GM12873 (cell line): ENCODE results near the gene CCSER1.

Experiments used
- TF ChIP-seq, protein P1 (sequence below): IDR thresholded peaks from 2 replicates; pipeline ENCODE4 v1.5.1; 2012; ENCODE audit warnings: low read depth, mild to moderate bottlenecking, moderate library complexity, low read length, control low read depth; ENCODE audit not compliant: insufficient read depth; ENCODE audit errors: missing control alignments

The CCSER1 gene

DNA sequence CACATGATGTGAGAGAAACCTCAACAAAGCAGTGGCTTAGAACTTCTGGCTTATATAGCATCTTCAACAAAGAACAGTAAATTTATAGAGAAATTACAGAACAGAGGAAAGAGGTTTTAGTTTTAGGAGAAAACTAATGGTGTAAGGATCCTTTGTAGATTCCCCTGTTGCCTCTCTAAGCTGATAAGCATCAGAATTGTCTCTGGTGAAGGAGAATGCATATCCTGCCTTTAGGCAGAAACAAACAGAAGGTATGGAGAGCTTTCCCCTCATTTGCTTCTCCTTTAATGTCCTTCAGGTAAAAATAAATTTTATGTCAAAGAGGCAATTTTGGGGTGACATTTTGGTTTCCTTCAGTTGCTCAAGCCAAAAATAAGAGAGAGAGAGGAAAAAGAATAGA is 625.9 kb downstream of the CCSER1 start:
- TF ChIP-seq, protein P1, sequence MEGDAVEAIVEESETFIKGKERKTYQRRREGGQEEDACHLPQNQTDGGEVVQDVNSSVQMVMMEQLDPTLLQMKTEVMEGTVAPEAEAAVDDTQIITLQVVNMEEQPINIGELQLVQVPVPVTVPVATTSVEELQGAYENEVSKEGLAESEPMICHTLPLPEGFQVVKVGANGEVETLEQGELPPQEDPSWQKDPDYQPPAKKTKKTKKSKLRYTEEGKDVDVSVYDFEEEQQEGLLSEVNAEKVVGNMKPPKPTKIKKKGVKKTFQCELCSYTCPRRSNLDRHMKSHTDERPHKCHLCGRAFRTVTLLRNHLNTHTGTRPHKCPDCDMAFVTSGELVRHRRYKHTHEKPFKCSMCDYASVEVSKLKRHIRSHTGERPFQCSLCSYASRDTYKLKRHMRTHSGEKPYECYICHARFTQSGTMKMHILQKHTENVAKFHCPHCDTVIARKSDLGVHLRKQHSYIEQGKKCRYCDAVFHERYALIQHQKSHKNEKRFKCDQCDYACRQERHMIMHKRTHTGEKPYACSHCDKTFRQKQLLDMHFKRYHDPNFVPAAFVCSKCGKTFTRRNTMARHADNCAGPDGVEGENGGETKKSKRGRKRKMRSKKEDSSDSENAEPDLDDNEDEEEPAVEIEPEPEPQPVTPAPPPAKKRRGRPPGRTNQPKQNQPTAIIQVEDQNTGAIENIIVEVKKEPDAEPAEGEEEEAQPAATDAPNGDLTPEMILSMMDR: no peak

DNA sequence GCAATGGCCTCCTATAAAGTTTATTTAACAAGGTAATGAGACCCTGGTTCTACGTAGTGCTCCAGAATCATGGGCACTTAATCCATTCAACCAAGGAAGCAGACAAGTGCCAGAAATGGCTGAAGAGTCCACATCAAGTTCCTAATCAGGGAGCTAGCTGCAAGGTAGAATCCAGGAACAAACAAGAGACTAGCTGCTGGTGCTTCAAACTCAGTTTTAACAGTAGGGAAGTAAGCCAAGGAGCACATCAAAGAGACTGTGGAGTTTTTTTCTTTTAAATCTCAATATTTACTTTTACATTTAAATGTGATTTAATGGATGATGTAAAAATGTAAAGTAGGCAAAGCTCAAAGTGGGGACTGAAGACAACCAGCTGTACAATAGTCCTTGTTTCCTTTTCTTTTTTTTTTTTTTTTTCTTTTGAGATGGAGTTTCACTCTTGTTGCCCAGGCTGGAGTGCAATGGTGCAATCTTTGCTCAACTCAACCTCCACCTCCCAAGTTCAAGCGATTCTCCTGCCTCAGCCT is 630.4 kb downstream of the CCSER1 start:
- TF ChIP-seq, protein P1: no peak

DNA sequence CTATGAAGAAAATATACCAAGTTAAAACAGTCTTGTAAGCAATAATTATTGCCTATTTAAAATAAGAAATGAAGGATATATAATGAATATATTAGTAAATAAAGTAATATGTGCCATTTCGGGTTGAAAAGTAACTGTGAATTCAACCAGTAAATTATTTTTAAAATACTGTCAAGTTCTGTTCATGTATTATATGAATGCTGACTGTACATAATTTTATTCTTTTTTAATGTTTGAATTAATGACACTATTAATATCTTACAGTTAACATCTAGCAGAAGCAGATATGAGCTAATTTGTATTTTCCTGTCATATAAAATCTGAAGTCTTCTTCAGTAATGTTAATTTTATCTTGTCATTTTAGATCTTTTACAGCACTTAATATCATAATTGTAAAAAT is 632.9 kb downstream of the CCSER1 start:
- TF ChIP-seq, protein P1: no peak

DNA sequence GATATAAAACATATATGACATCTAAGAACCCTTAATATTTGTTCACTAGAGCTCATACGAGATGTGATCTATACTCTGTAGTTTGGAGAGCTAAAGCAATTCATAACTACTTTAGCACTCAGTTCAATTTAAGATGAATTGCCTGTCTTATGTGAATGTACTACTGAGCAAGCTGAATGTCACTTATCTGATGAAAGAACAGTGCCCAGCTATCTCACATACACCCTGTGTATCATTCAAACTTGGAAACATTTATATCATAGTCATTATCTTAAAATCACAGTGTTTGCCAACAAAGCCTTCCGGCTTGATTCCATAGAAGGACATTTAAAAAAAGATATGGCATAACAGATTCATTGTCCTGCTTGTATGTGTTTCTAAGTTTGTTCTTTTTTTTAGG is 639.6 kb downstream of the CCSER1 start:
- TF ChIP-seq, protein P1: no peak

DNA sequence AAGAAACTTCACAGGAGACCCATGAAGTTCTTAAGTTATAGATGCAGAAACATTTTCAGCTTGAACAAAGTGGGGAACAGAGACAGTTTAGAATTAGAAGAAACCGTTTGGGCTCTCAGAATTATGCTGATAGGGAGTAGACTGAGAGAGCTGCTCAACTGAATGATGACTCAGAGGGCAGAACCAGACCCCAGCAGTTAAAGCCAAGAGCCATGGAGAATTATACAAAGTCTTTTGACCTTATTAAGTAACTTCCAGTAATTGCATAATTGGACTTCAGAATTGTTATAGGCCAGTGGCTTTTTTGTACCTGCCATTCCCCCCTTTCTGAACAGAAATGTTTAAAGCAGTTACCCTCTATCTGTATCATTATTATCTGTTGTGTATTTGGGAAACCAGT is 642.1 kb downstream of the CCSER1 start:
- TF ChIP-seq, protein P1: no peak

DNA sequence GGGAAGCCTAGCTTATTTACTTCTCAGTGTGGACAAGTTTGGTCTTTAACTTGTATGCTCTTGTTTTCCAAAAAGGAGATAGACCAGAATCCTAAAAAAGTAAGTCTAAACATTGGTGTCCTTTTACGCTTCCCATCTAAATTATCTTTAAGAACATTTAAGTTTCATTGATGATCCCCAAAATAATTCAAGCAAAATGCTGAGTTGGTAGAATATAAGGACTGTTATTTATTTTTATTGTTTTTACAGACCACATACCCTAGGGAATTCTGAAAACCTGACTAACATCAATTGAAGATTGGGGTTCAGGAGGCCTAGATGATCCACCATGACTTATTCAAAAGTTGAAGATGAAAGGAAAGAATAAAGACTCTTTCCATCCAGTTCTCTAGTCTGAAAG is 653.0 kb downstream of the CCSER1 start:
- TF ChIP-seq, protein P1: no peak

DNA sequence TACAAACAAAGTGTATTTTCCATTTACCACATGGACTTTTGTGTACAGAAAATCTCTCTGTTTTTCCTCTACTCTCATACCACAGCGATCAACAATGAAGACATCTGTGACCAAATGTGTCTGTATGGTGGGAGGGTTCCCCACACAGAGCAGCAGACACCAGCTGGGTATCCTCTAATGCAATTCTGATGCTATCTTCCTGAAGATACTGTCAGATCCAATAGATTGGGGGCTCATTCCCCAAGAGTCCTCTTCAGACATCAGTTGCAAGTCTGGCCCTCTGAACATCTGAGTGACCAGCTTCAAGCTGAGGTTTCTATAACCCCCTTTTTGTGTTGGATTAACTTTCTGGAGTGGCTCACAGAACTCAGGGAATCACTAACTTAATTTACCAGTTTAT is 659.4 kb downstream of the CCSER1 start:
- TF ChIP-seq, protein P1: no peak
